OCI-LY3 (cell line): Measurements from ENCODE around the gene AKAP6.
A peak's percentile ranks its signal among the peaks of the same experiment; 100 is the strongest.

Experiments
- H2AFZ ChIP-seq: fragments of 200-600, 300-600 bp; shearing (Covaris generic); 2 replicates; pipeline ENCODE4 v1.6.0; 2014; ENCODE audit warnings: antibody characterized with exemption, low read depth, low read length
- H3K27ac ChIP-seq: fragments of 200-600, 300-600 bp; sonication (generic); 2 replicates; pipeline ENCODE4 v1.5.1; 2014; ENCODE audit warnings: mild to moderate bottlenecking, low read length, moderate library complexity, mixed read lengths
- H3K27me3 ChIP-seq: fragments of 200-600, 300-600 bp; sonication (generic); 2 replicates; pipeline ENCODE4 v1.6.1; 2014; ENCODE audit warnings: low read depth, low read length, mixed read lengths
- H3K36me3 ChIP-seq: fragments of 200-600, 300-600 bp; sonication (generic); replicated peaks from 2 replicates; pipeline ENCODE3; 2014; ENCODE audit warnings: low read depth, low read length, mixed read lengths
- H3K4me1 ChIP-seq: fragments of 300-600, 200-600 bp; sonication (generic); 2 replicates; pipeline ENCODE4 v1.6.1; 2014; ENCODE audit warnings: low read length, mixed read lengths
- H3K4me2 ChIP-seq: fragments of 200-600, 300-600 bp; sonication (generic); 2 replicates; pipeline ENCODE4 v1.6.1; 2014; ENCODE audit warnings: low read length, mixed read lengths
- H3K4me3 ChIP-seq: fragments of 300-600, 200-600 bp; sonication (generic); 2 replicates; pipeline ENCODE4 v1.5.1; 2014; ENCODE audit warnings: antibody characterized with exemption, mild to moderate bottlenecking, low read length, moderate library complexity
- H3K79me2 ChIP-seq: fragments of 300-600, 200-600 bp; shearing (Covaris generic); 2 replicates; pipeline ENCODE4 v1.6.1; 2014; ENCODE audit warnings: mild to moderate bottlenecking, low read length, mixed read lengths
- H3K9ac ChIP-seq: fragments of 300-600, 200-600 bp; shearing (Covaris generic); 2 replicates; pipeline ENCODE4 v1.6.0; 2014; ENCODE audit warnings: mild to moderate bottlenecking, low read length, moderate library complexity
- H3K9me3 ChIP-seq: fragments of 200-600, 300-600 bp; shearing (Covaris generic); 2 replicates; pipeline ENCODE4 v1.6.1; 2014; ENCODE audit warnings: low read length, mixed read lengths; ENCODE audit not compliant: insufficient read depth
- H4K20me1 ChIP-seq: fragments of 200-600, 300-600 bp; sonication (generic); 2 replicates; pipeline ENCODE4 v1.6.1; 2016; ENCODE audit warnings: low read length, mixed read lengths; ENCODE audit not compliant: insufficient read depth
- EZH2phosphoT487 ChIP-seq: fragments of 200-600 bp; shearing (Covaris generic); IDR thresholded peaks from 2 replicates; pipeline ENCODE4 v1.6.1; 2018; ENCODE audit warnings: antibody characterized with exemption, mixed run types, low read depth
- TF ChIP-seq, protein P1 (sequence below): fragments of 200-600, 300-600 bp; sonication (generic); IDR thresholded peaks from 2 replicates; pipeline ENCODE4 v1.5.1; 2014; ENCODE audit warnings: antibody characterized with exemption, low read length, low read depth

Gene AKAP6

DNA sequence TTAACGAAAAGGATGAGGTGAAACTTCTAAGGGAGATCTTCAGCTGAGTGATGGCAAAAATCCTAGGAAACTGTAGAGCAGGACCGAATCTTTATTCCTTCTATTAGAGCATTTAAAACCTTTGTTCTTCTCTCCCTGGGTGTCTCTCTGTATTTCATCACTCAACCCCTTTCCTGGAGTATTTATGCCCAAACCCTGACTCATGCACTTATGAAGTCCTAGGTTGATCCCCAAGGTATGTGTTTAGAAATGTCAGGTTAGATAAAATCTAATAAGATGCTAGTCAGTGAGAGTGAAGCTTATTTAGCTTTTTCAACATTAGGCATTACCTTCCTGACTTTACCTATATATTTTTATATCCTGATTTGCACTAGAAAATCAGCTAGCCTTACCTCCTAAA, 369.7 kb downstream of the AKAP6 start:
- no peak overlapping the region for H3K4me3 ChIP-seq
- no peaks in the 10 kb centered on the region for H3K9me3 ChIP-seq

DNA sequence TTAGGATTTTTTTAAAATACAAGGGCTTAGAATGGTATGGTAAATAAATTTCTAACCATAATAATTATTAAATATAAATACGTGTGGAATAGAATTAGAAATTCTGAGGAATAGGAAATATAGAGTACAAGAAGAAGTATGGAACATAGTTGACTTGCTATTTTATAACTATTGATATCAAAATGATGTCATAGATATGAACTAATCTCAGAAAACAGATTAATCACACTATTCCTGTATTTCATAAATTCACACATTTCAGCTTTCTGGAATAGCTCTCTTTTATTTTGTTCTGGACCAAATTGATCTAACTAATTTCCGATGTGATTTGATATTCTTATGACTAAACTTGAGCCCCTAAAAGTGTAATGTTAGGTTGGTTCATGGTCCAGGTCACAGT, 372.4 kb downstream of the AKAP6 start:
- Histone ChIP-seq H3K9ac (no peak overlapping the region), H3K4me2 (no peak overlapping the region), H3K27ac (no peak overlapping the region), H3K27me3 (no peaks in the 10 kb centered on the region), H3K9me3 (no peaks in the 10 kb centered on the region), H3K36me3 (no peaks in the 10 kb centered on the region), H2AFZ (no peak overlapping the region), H3K4me1 (peaks cover 39% of the 10 kb centered on the region), H4K20me1 (no peaks in the 10 kb centered on the region), H3K79me2 (no peaks in the 10 kb centered on the region), H3K4me3 (no peak overlapping the region)
- no peak for TF ChIP-seq EZH2phosphoT487
- TF ChIP-seq, protein P1, sequence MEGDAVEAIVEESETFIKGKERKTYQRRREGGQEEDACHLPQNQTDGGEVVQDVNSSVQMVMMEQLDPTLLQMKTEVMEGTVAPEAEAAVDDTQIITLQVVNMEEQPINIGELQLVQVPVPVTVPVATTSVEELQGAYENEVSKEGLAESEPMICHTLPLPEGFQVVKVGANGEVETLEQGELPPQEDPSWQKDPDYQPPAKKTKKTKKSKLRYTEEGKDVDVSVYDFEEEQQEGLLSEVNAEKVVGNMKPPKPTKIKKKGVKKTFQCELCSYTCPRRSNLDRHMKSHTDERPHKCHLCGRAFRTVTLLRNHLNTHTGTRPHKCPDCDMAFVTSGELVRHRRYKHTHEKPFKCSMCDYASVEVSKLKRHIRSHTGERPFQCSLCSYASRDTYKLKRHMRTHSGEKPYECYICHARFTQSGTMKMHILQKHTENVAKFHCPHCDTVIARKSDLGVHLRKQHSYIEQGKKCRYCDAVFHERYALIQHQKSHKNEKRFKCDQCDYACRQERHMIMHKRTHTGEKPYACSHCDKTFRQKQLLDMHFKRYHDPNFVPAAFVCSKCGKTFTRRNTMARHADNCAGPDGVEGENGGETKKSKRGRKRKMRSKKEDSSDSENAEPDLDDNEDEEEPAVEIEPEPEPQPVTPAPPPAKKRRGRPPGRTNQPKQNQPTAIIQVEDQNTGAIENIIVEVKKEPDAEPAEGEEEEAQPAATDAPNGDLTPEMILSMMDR: no peak

More for the DNA sequence above, 369.7 kb downstream of the AKAP6 start:
- H3K4me1 ChIP-seq: peaks cover 49% of the 10 kb centered on the region
- no peaks in the 10 kb centered on the region for H3K27me3 ChIP-seq
- H3K4me2 ChIP-seq: no peak overlapping the region
- no peak for TF ChIP-seq EZH2phosphoT487
- TF ChIP-seq, protein P1: no peak
- no peaks in the 10 kb centered on the region for H3K36me3 ChIP-seq
- H3K9ac ChIP-seq: no peak overlapping the region
- H3K27ac ChIP-seq: no peak overlapping the region
- no peaks in the 10 kb centered on the region for H4K20me1 ChIP-seq
- H3K79me2 ChIP-seq: no peaks in the 10 kb centered on the region
- H2AFZ ChIP-seq: no peak overlapping the region

DNA sequence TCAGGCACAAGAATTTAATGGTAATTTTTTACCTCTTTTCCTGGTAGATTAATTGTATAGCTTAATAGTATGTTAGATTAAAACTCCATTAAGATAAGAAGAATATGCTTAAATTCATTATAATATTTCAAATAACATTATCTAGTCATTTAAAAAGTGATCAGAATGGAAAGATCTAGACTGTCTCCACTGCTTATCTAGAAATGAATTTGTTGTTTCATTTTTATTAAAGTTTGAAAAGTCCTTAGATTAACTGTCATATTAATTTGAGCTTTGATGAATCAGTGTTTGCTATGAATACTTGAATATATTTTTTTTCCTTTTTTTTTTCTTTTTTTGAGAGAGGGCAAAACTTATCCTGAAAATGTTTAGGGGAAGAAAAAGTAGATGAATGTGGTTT, 373.0 kb downstream of the AKAP6 start:
- TF ChIP-seq, protein P1: no peak
- TF ChIP-seq EZH2phosphoT487: no peak
- peak overlapping the region; percentile 42; the same call in 1 of the 2 replicates for H3K9ac ChIP-seq
- no peaks in the 10 kb centered on the region for H4K20me1 ChIP-seq
- no peaks in the 10 kb centered on the region for H3K36me3 ChIP-seq
- peak overlapping the region; percentile 14; the same call in 1 of the 2 replicates for H3K4me3 ChIP-seq
- H3K79me2 ChIP-seq: no peaks in the 10 kb centered on the region
- H3K27ac ChIP-seq: peak overlapping the region; percentile 64
- H3K27me3 ChIP-seq: no peaks in the 10 kb centered on the region
- H3K4me2 ChIP-seq: peak overlapping the region; percentile 56
- peak overlapping the region; percentile 63; the same call in 1 of the 2 replicates for H2AFZ ChIP-seq
- H3K4me1 ChIP-seq: peaks cover 33% of the 10 kb centered on the region
- no peaks in the 10 kb centered on the region for H3K9me3 ChIP-seq

DNA sequence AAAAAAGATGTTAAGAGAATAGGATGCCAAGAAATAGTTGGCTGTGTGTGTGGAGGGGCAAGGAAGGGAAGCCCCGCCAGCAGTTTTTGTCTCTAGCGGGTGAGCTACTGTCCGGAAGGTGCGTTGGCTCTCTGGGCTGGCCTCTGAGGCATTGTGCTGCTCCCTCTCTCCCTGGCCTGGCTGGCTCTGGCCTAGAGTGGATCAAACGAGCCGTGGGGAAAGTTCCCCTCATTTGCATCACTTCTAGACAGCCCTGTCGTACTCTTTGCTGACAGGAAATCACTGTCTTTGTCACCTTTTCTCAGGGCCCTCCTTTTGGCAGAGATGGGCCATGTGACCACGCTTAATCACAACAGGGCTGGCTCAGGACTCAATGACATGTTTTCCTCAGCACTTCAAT, 373.5 kb downstream of the AKAP6 start:
- Histone ChIP-seq H3K27me3 (no peaks in the 10 kb centered on the region), H3K4me2 (peak overlapping the region; percentile 56), H3K9ac (peak overlapping the region; percentile 42; the same call in 1 of the 2 replicates), H3K4me3 (peak overlapping the region; percentile 14; the same call in 1 of the 2 replicates), H2AFZ (peak overlapping the region; percentile 63), H3K27ac (peak overlapping the region; percentile 64), H4K20me1 (no peaks in the 10 kb centered on the region), H3K79me2 (no peaks in the 10 kb centered on the region), H3K36me3 (no peaks in the 10 kb centered on the region), H3K4me1 (peaks cover 28% of the 10 kb centered on the region), H3K9me3 (no peaks in the 10 kb centered on the region)
- TF ChIP-seq, protein P1: no peak
- no peak for TF ChIP-seq EZH2phosphoT487
